Fibroblast of lung (primary cell): Measurements from ENCODE around the gene THBS4. TPM values are rescaled to one million over a fixed set of nuclear protein-coding genes. Genes with fewer than 3 reads are reported as not detected.
"Not testable (repeated sequence)": the region's sequence is repeated elsewhere in the genome, so short reads cannot be mapped to it uniquely, and the experiment has no call there.

ENCODE experiments used
- DNase-seq, 2 donors: peaks; one replicate each; pipeline versions ENCODE4 v3.0.0 to v3.0.0-alpha.2; 2010; ENCODE audit warnings: low read depth in 2 of 2
- H2AFZ ChIP-seq: 2 replicates; pipeline ENCODE4 v1.5.1; 2012; ENCODE audit warnings: low read length, control low read depth, inconsistent platforms
- H3K27ac ChIP-seq: 2 replicates; pipeline ENCODE4 v1.5.1; 2011; ENCODE audit warnings: low read length, control low read depth; ENCODE audit not compliant: insufficient read depth
- H3K27me3 ChIP-seq: 2 replicates; pipeline ENCODE4 v1.5.1; 2011; ENCODE audit warnings: mild to moderate bottlenecking, low read length; ENCODE audit not compliant: control insufficient read depth, insufficient read depth
- H3K36me3 ChIP-seq: 2 replicates; pipeline ENCODE4 v1.5.1; 2011; ENCODE audit warnings: low read length; ENCODE audit not compliant: control insufficient read depth, insufficient read depth
- H3K4me1 ChIP-seq: 2 replicates; pipeline ENCODE4 v1.5.1; 2011; ENCODE audit warnings: low read length; ENCODE audit not compliant: control insufficient read depth, insufficient read depth; ENCODE audit errors: extremely low read depth
- H3K4me2 ChIP-seq: 2 replicates; pipeline ENCODE4 v1.5.1; 2011; ENCODE audit warnings: low read length, control low read depth; ENCODE audit not compliant: insufficient read depth; ENCODE audit errors: extremely low read depth
- H3K4me3 ChIP-seq, 4 experiments: fragments of 200-600 bp in 1 of 4; sonication (generic) in 1 of 4; replicated peaks in 1 of 4; 2 replicates each; pipeline ENCODE4 v1.5.1; 2011 to 2016; ENCODE audit warnings: low read length in 4 of 4, low read depth in 3 of 4, mild to moderate bottlenecking in 3 of 4, control low read depth in 2 of 4, inconsistent platforms in 1 of 4, mixed read lengths in 1 of 4; ENCODE audit not compliant: insufficient read depth in 1 of 4; ENCODE audit errors: control extremely low read depth in 1 of 4
- H3K79me2 ChIP-seq: 2 replicates; pipeline ENCODE4 v1.5.1; 2012; ENCODE audit warnings: mild to moderate bottlenecking, low read length, inconsistent platforms; ENCODE audit not compliant: control insufficient read depth, insufficient read depth
- H3K9ac ChIP-seq: 2 replicates; pipeline ENCODE4 v1.5.1; 2011; ENCODE audit warnings: mild to moderate bottlenecking, low read length, control low read depth; ENCODE audit not compliant: insufficient read depth
- H3K9me3 ChIP-seq: 2 replicates; pipeline ENCODE4 v1.5.1; 2012; ENCODE audit warnings: low read depth, low read length; ENCODE audit not compliant: control insufficient read depth, insufficient read depth
- H4K20me1 ChIP-seq: 2 replicates; pipeline ENCODE4 v1.5.1; 2011; ENCODE audit warnings: low read length; ENCODE audit not compliant: control insufficient read depth, insufficient read depth; ENCODE audit errors: extremely low read depth
- EZH2 ChIP-seq: IDR thresholded peaks from 2 replicates; pipeline ENCODE4 v1.5.1; 2012; ENCODE audit warnings: low read length, control low read depth, mild to moderate bottlenecking; ENCODE audit errors: missing control alignments
- polyA plus RNA-seq, 2 donors: library from polyadenylated mRNA; depleted of rRNA in 1 of 2; stranded (reverse) in 1 of 2; unstranded in 1 of 2; fragments of >200 nt; gene quantifications; 2 replicates each; pipeline ENCODE4 v1.2.1, GENCODE V29; 2011 to 2012; ENCODE audit warnings: missing spikeins in 1 of 2
- total RNA-seq: library from RNA; depleted of rRNA; stranded (reverse); fragments of >200 nt; gene quantifications from 2 replicates; pipeline ENCODE4 v1.2.1, GENCODE V29; 2014
- TF ChIP-seq, protein P1 (sequence below), 2 donors: IDR thresholded peaks in 1 of 2; conservative IDR thresholded peaks in 1 of 2; 1 replicate in 1 of 2; 2 replicates in 1 of 2; pipeline ENCODE4 v1.5.1; 2011 to 2012; ENCODE audit warnings: low read length in 2 of 2, control low read depth in 1 of 2, inconsistent platforms in 1 of 2, low read depth in 1 of 2, mild to moderate bottlenecking in 1 of 2

Gene THBS4
- total and polyA plus RNA-seq, 2 donors (not counting 1 experiment from before 2014, with no cell fraction given) = 0.11 to 1.5 TPM

DNA sequence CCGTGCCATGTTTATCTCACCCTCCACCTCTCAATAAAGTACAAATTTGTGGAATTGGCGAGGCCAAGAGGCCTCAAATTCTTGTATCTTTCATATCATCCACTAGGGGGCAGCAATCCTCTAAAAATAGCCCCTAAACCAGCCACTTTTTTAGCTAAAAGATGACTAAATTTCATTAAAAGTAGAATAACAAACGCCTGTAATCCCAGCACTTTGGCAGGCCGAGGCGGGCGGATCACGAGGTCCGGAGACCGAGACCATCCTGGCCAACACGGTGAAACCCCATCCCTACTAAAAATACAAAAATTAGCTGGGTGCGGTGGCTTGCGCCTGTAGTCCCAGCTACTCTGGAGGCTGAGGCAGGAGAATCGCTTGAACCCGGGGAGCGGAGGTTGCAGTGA is 56.6 kb downstream of the THBS4 start:
- H3K79me2 ChIP-seq, H4K20me1 ChIP-seq, H3K27ac ChIP-seq, H3K4me1 ChIP-seq, H3K27me3 ChIP-seq, H2AFZ ChIP-seq, H3K4me3 ChIP-seq, H3K36me3 ChIP-seq, H3K9me3 ChIP-seq, H3K9ac ChIP-seq, H3K4me2 ChIP-seq: not testable (repeated sequence)
- TF ChIP-seq, protein P1, sequence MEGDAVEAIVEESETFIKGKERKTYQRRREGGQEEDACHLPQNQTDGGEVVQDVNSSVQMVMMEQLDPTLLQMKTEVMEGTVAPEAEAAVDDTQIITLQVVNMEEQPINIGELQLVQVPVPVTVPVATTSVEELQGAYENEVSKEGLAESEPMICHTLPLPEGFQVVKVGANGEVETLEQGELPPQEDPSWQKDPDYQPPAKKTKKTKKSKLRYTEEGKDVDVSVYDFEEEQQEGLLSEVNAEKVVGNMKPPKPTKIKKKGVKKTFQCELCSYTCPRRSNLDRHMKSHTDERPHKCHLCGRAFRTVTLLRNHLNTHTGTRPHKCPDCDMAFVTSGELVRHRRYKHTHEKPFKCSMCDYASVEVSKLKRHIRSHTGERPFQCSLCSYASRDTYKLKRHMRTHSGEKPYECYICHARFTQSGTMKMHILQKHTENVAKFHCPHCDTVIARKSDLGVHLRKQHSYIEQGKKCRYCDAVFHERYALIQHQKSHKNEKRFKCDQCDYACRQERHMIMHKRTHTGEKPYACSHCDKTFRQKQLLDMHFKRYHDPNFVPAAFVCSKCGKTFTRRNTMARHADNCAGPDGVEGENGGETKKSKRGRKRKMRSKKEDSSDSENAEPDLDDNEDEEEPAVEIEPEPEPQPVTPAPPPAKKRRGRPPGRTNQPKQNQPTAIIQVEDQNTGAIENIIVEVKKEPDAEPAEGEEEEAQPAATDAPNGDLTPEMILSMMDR (conservative IDR thresholded peaks at IDR 0.05 in 1 of 2, IDR thresholded peaks at IDR 0.05 in 1 of 2; ENCODE audit: low read depth in 1 of 2, low read length in 2 of 2) = peak; percentile 48 to 50
- peak; percentile 39 to 69 for DNase-seq

DNA sequence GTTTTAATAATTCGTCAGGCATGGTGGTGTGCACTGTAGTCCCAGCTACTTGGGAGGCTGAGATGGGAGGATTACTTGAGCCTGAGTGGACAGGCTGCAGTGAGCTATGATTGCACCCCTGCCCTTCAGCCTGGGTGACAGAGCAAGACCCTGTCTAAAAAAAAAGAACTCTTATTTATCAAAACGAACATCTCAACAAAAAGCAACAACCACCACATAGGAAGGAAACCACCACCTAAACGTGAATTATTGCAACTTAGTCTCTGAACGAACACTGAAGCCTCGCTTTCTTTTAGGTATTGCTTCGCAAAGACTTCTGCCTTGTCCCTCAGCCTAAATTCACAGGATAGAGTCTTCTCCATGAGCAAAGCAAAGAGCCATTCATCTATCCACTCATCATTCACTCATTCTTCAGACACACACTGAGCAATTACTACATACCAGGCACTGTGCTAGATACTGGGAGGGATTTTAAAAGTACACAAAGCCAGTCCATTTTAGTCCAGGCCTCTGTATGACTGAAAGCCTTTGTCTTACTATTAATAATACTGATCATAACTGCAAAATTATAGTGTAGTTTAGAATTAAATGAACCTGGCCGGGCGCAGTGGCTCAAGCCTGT is 57.4 kb downstream of the THBS4 start:
- Histone ChIP-seq H3K4me2 (no peak overlapping the region), H4K20me1 (no peaks in the 10 kb centered on the region), H3K4me3 (no peak overlapping the region), H3K9me3 (no peaks in the 10 kb centered on the region), H3K4me1 (no peaks in the 10 kb centered on the region), H2AFZ (no peak overlapping the region), H3K27ac (no peak overlapping the region), H3K79me2 (no peaks in the 10 kb centered on the region), H3K9ac (no peak overlapping the region), H3K36me3 (no peaks in the 10 kb centered on the region), H3K27me3 (no peaks in the 10 kb centered on the region)
- no peak for DNase-seq
- no peak for TF ChIP-seq EZH2
- TF ChIP-seq, protein P1 (conservative IDR thresholded peaks at IDR 0.05 in 1 of 2, IDR thresholded peaks at IDR 0.05 in 1 of 2; ENCODE audit: low read depth in 1 of 2, low read length in 2 of 2) = no peak

DNA sequence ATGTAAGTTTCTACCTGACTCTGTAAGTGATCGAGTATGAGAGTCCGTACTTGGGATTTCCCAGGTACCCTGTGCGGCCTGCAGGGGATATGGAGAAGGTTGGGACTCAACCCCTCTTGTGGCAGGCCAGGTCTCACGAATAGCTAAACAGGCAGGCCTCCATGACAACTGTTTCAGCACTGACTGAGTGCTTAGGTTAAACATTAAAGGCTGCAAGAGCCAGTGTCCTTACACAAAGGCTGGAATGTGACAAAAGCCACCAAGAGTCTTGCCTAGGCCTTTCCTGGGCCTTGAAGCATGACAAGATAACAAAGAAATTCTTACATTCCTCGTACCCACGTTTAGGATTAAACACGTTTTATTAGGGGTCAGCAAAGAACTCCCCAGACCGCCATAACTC is 58.6 kb downstream of the THBS4 start:
- Histone ChIP-seq H3K4me2 (no peak overlapping the region), H3K27me3 (no peaks in the 10 kb centered on the region), H4K20me1 (no peaks in the 10 kb centered on the region), H3K4me1 (no peaks in the 10 kb centered on the region), H3K9me3 (no peaks in the 10 kb centered on the region), H3K36me3 (no peaks in the 10 kb centered on the region), H2AFZ (no peak overlapping the region), H3K4me3 (no peak overlapping the region), H3K27ac (no peak overlapping the region), H3K9ac (no peak overlapping the region), H3K79me2 (no peaks in the 10 kb centered on the region)
- no peak for TF ChIP-seq EZH2
- TF ChIP-seq, protein P1 (conservative IDR thresholded peaks at IDR 0.05 in 1 of 2, IDR thresholded peaks at IDR 0.05 in 1 of 2; ENCODE audit: low read depth in 1 of 2, low read length in 2 of 2) = no peak
- no peak for DNase-seq
